A673 (cell line): ENCODE results near the gene CNOT8. TPM values are rescaled to one million over a fixed set of nuclear protein-coding genes. Genes with fewer than 3 reads are reported as not detected.

Source experiments
- BruUV-seq: library from RNA; stranded (reverse); fragments of 400-500 nt; replicated peaks from 2 replicates; lab custom pipeline; 2021; lab: Mats Ljungman, UMichigan
- CTCF ChIA-PET: fragments of 300-600 bp; sonication (Branson Sonifier 250); formaldehyde crosslinking; loops from one replicate; lab custom pipeline; 2022; ENCODE audit warnings: antibody characterized with exemption; lab: Charles Lee
- POLR2A ChIA-PET: fragments of 300-600 bp; sonication (Branson Sonifier 250); formaldehyde crosslinking; loops from one replicate; lab custom pipeline; 2022; ENCODE audit warnings: antibody characterized with exemption; ENCODE audit not compliant: low non-redundant PET; lab: Charles Lee
- DNase-seq: peaks from one replicate; pipeline ENCODE4 v3.0.0-alpha.2; 2015; ENCODE audit warnings: low spot score
- H3K27ac ChIP-seq: fragments of 200-600 bp; sonication (generic); 2 replicates; pipeline ENCODE4 v1.5.1; 2016; ENCODE audit warnings: mixed run types, low read depth, mild to moderate bottlenecking, mixed read lengths, antibody characterized with exemption, low read length; ENCODE audit not compliant: poor library complexity, severe bottlenecking
- H3K27me3 ChIP-seq: fragments of 200-600 bp; sonication (generic); replicated peaks from 2 replicates; pipeline ENCODE4 v1.6.1; 2017; ENCODE audit warnings: mixed run types, low read depth, mild to moderate bottlenecking, mixed read lengths, antibody characterized with exemption, low read length; ENCODE audit not compliant: insufficient read depth, poor library complexity
- H3K36me3 ChIP-seq: fragments of 200-600 bp; sonication (generic); 2 replicates; pipeline ENCODE4 v1.6.1; 2016; ENCODE audit warnings: mixed run types, mild to moderate bottlenecking, mixed read lengths, antibody characterized with exemption, low read length; ENCODE audit not compliant: insufficient read depth, poor library complexity, severe bottlenecking
- H3K4me1 ChIP-seq: fragments of 200-600 bp; sonication (generic); 2 replicates; pipeline ENCODE4 v1.6.1; 2017; ENCODE audit warnings: mixed run types, mild to moderate bottlenecking, mixed read lengths, antibody characterized with exemption, low read length; ENCODE audit not compliant: insufficient read depth, poor library complexity, severe bottlenecking
- H3K4me3 ChIP-seq: fragments of 200-600 bp; sonication (generic); 2 replicates; pipeline ENCODE4 v1.5.1; 2016; ENCODE audit warnings: low read depth, mixed run types, mild to moderate bottlenecking, mixed read lengths, low read length; ENCODE audit not compliant: poor library complexity, severe bottlenecking
- H3K9me3 ChIP-seq: fragments of 200-600 bp; sonication (generic); 2 replicates; pipeline ENCODE4 v1.6.1; 2016; ENCODE audit warnings: mixed run types, low read depth, mild to moderate bottlenecking, mixed read lengths, antibody characterized with exemption, low read length; ENCODE audit not compliant: poor library complexity, severe bottlenecking
- CTCF ChIP-seq: fragments of 300-800, 200-600 bp; sonication (generic); conservative IDR thresholded peaks from 2 replicates; pipeline ENCODE4 v1.5.1; 2017; ENCODE audit warnings: low read depth, mild to moderate bottlenecking, antibody characterized with exemption, low read length, moderate library complexity, mixed read lengths
- EZH2 ChIP-seq: fragments of 200-600 bp; sonication (generic); IDR thresholded peaks from 2 replicates; pipeline ENCODE4 v1.6.1; 2017; ENCODE audit warnings: borderline replicate concordance, low read depth, mild to moderate bottlenecking, mixed read lengths, antibody characterized with exemption, low read length; ENCODE audit not compliant: poor library complexity, severe bottlenecking
- intact Hi-C: fragments of 100-400 bp; cut with micrococcal nuclease; formaldehyde crosslinking; loops from one replicate; pipeline ENCODE4 v1.10.0; 2022; ENCODE audit not compliant: unreplicated experiment
- total RNA-seq: library from RNA; stranded (reverse); gene quantifications from 2 replicates; pipeline ENCODE4 v1.2.3, GENCODE V29; 2021

CNOT8 gene
- total RNA-seq, 1 experiment from 2014 or later: 45.2 TPM

- CTCF ChIA-PET: no interaction called here
Measured at GRCh38 chr5:154857530-154858296, 714 bp upstream of the CNOT8 start.

GRCh38 chr5:154858972-154859871 is 795 bp downstream of the CNOT8 start:
- Histone ChIP-seq H3K36me3 (peaks cover 10% of the 10 kb centered on the region), H3K27me3 (no peaks in the 10 kb centered on the region), H3K4me3 (peak overlapping the region; percentile 60), H3K4me1 (peaks cover 29% of the 10 kb centered on the region), H3K9me3 (no peaks in the 10 kb centered on the region), H3K27ac (peak overlapping the region; percentile 99)
- TSS peak; percentile 52 for BruUV-seq
- ChIA-PET CTCF (interaction anchor here (0.6 kb wide), 1 partner anchor 260 kb away, joined by 7 read pairs; no protein-coding TSS in a partner anchor), POLR2A (no interaction called here)
- DNase-seq: no peak
- intact Hi-C loops: loop anchor here (2.0 to 5.0 kb wide), 2 partner anchors 102 to 207 kb away; no protein-coding TSS in a partner anchor
- TF ChIP-seq CTCF (no peak), EZH2 (no peak)

More at GRCh38 chr5:154857530-154858296, 714 bp upstream of the CNOT8 start:
- H3K27me3 ChIP-seq: no peaks in the 10 kb centered on the region
- peaks cover 29% of the 10 kb centered on the region for H3K4me1 ChIP-seq
- POLR2A ChIA-PET: interaction anchor here (0.6 kb wide), 1 partner anchor 13 kb away, joined by 5 read pairs; no protein-coding TSS in a partner anchor
- peak overlapping the region; percentile 60 for H3K4me3 ChIP-seq
- H3K36me3 ChIP-seq: no peaks in the 10 kb centered on the region
- intact Hi-C loops: loop anchor here (2.0 to 5.0 kb wide), 2 partner anchors 101 to 205 kb away; no protein-coding TSS in a partner anchor
- TSS peak; percentile 87 for BruUV-seq
- peak overlapping the region; percentile 99 for H3K27ac ChIP-seq
- peak; percentile 96 for DNase-seq
- no peaks in the 10 kb centered on the region for H3K9me3 ChIP-seq
- TF ChIP-seq EZH2 (no peak), CTCF (no peak)

- Histone ChIP-seq H3K4me3 (peak overlapping the region; percentile 60), H3K4me1 (peaks cover 29% of the 10 kb centered on the region), H3K36me3 (peaks cover 17% of the 10 kb centered on the region), H3K9me3 (no peaks in the 10 kb centered on the region), H3K27me3 (no peaks in the 10 kb centered on the region), H3K27ac (no peak overlapping the region)
- peak; percentile 22 for DNase-seq
- intact Hi-C loops: no loop called here
- CTCF ChIA-PET: no interaction called here
- no peak for TF ChIP-seq EZH2
- no peak for TF ChIP-seq CTCF
- BruUV-seq: no TSS peak
- POLR2A ChIA-PET: no interaction called here
Measured at GRCh38 chr5:154860123-154860522, 1.7 kb downstream of the CNOT8 start.
